ENCODE results near the gene ENO3.

DNA sequence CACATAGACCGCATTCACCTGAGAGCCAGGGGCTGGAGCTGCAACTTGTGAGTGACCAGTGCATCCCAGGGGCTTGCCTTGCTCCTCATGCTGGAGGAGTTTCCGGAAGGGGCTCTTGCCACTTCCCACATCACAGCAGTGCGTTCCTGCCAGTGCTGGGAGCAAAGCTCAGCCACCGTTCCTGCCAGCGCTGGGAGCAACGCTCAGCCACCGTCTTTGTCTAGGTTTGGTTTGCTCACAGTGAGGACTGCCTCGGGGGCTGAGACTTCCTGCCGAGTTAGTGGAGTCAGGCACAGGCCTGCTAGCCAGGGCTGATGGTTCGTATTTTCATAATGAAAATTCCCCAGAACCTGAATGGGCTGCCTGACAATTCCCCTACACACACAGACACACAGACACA, 42.6 kb upstream of the ENO3 start:
- TF ChIP-seq POLR2A (IDR thresholded peaks at IDR 0.05; ENCODE audit: low read depth, low read length) (no peak), POLR2AphosphoS5 (IDR thresholded peaks at IDR 0.05; ENCODE audit: low read depth, low read length) (no peak)
